GM21576 (cell line): Measurements from ENCODE around the gene ZBTB38.

Source experiments
- ATAC-seq: cut with Tn5 transposase; IDR thresholded peaks from one replicate; pipeline ENCODE4 v1.9.1; 2021; ENCODE audit warnings: mild to moderate bottlenecking, moderate library complexity; ENCODE audit not compliant: unreplicated experiment

The ZBTB38 gene, protein sequence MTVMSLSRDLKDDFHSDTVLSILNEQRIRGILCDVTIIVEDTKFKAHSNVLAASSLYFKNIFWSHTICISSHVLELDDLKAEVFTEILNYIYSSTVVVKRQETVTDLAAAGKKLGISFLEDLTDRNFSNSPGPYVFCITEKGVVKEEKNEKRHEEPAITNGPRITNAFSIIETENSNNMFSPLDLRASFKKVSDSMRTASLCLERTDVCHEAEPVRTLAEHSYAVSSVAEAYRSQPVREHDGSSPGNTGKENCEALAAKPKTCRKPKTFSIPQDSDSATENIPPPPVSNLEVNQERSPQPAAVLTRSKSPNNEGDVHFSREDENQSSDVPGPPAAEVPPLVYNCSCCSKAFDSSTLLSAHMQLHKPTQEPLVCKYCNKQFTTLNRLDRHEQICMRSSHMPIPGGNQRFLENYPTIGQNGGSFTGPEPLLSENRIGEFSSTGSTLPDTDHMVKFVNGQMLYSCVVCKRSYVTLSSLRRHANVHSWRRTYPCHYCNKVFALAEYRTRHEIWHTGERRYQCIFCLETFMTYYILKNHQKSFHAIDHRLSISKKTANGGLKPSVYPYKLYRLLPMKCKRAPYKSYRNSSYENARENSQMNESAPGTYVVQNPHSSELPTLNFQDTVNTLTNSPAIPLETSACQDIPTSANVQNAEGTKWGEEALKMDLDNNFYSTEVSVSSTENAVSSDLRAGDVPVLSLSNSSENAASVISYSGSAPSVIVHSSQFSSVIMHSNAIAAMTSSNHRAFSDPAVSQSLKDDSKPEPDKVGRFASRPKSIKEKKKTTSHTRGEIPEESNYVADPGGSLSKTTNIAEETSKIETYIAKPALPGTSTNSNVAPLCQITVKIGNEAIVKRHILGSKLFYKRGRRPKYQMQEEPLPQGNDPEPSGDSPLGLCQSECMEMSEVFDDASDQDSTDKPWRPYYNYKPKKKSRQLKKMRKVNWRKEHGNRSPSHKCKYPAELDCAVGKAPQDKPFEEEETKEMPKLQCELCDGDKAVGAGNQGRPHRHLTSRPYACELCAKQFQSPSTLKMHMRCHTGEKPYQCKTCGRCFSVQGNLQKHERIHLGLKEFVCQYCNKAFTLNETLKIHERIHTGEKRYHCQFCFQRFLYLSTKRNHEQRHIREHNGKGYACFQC (N-terminal part only)

DNA sequence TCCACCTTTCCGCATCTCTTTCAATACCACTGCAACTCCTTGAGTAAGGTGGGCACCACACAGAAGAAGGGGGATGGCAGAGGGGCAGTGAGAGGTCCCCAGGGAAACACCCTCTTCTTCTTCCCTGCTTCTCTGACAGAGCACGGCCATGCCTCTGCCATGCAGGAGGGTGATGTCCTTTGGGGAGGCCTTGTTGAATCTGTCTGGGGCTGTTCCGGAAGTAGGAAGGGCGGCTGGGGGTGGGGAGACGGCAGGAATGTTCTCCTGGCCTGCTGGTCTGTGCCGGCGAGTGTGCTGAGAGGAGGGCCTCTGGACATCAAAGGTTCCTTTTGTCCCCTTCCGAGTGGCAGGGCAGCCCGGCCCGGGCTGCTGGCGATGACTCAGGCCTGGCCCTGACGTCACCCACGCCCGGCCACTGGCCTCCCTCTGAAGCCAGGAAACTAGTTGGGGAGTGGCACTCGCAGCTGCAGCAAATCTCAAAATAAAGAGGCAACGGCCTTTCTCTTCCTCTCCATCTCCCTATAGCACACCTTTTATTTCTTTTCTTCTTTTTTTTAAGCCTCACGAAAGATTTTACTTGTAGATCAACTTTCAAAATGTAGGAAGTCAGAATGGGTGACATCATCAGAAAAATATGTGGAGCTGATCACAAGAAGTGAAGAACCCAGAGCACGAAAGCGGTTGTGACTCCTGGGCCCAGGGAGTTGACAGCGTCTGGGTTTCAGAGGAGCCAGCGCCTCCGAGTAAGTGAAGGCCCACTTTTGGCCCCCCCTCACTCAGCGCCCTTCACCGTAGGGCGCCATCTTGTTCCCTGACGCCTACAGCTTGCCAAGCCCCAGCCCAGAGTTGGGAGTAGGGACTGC lies at the start of gene ZBTB38:
Gene ZBTB38, plus strand, starts transcription at position 443 of the 863 bp plus-strand sequence. CDS start 73,885 bp downstream, outside the sequence.
- ATAC-seq, result no peak

DNA sequence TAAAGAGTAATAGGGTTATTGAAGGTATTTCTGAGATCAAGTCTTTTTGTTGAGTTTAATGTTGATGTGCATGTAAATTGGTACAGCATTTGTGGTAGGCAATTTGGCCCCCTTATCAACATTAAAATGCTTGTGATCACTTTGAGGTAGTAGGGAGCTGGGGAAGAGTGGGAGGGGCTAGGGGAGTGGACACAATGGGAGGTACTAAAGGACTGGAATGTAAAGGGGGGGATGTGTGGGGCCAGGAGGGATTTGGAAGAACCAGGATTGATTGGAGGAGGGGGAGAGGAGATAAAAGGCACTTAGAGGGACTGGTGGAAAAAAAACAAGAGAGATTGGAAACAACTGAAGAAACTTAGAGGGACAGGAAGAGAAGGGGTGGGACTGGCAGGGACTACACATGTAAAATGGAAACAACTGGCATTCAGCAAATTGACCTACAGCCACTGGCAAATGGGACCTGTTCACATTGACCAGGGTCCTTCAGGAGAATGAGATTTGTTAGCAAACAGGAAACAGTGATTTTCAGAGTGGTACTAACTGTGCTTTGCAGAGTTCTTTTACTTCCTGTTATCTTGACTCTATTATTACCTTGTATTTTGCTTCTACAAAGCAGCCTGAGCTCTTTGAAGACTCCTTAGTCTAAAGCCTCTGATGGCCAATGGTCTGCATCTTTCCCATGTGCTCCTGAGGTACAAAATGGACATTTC lies 47.8 kb upstream of the ZBTB38 start:
- peak; percentile 58 for ATAC-seq

DNA sequence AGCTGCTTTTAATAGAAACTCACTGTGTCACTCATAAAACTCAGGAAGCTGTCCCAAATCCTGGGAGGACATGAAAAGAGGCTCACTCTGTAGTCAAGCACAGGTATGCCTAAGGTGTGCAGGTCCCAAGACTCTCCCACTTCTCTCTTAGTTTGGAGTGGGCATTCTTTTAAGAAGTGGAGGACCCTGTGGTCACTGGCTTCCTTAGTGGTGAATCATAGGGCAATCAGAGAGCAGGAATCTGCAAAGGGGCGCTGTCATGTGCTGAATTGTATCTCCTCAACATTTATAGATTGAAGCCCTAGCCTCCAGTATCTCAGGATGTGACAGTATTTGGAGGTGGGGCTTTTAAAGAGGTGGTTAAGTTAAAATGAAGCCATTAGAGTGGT lies 47.2 kb upstream of the ZBTB38 start:
- ATAC-seq, result no peak

DNA sequence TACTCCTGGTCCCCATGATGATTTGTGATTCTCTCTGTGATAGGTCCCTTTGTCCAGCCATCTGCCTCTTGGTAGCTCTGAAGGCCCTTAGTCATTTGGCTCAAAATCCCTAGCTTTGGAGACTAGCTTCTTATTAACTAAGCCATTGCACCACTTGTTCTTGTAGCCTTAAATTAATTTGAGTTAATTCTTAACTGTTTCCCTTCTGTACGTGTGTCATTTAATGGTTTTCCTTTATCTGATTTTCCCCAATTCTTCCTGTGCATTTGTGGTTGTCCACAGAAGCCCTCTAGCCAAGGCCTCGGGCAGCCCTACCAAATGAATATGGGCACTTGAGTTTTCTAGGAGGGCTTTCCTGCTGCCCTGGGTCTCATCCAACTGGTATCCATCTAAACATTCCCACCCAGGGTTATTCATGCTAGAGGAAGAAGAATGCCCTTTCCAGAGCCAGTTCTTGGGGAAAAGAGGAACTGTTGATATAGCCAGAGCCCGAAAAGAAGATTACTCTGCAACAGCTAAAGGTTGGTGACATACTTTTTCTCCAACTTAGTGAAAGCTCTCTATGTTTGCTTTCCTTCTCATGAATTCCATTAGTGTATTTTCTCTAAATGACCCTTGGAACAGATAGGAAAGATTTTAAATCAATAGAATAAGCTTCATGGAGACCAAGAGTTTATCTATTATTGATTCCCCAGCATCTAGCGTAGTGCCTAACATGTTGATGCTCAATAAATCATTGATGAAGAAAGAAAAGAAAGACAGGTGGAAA lies 44.2 kb upstream of the ZBTB38 start:
- ATAC-seq, result no peak

DNA sequence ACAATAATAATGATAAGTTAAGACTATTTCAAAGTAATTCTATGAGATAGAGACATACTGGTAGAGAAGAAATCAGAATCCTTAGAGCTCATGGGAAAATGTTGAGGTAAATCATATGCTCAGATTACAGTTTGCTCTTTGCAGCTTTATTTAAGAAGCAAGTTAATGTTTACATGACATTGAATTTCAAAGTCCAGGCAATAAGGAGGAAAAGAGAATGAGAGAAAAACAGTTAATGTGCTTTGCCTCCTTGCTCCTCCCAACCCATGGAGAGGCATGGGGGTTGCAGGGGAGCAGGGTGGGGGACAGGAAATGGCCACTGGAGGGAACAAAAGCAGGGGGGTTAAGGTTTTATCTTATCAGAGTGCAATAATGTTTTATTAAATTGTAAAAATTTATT lies 42.2 kb upstream of the ZBTB38 start:
- ATAC-seq, result no peak

DNA sequence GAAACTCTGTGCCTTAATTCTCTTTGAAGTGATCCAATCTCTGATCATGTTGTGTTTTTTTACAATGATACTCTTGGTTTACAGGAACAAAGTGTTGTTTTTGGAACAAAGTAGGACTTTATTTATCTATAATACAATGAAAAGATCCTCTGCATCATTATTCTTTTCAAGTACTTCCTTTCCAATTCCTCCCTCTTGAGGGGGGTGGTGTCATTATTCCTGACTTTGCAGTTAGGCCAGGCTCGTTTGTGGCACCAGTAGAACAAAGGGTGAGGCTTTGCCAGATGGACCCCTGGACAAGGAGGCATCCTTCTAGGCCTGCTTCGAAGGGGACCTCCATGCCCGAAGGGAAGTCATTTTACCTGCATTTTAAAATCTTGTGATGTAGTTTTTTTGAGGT lies 41.7 kb upstream of the ZBTB38 start:
- ATAC-seq, result no peak

DNA sequence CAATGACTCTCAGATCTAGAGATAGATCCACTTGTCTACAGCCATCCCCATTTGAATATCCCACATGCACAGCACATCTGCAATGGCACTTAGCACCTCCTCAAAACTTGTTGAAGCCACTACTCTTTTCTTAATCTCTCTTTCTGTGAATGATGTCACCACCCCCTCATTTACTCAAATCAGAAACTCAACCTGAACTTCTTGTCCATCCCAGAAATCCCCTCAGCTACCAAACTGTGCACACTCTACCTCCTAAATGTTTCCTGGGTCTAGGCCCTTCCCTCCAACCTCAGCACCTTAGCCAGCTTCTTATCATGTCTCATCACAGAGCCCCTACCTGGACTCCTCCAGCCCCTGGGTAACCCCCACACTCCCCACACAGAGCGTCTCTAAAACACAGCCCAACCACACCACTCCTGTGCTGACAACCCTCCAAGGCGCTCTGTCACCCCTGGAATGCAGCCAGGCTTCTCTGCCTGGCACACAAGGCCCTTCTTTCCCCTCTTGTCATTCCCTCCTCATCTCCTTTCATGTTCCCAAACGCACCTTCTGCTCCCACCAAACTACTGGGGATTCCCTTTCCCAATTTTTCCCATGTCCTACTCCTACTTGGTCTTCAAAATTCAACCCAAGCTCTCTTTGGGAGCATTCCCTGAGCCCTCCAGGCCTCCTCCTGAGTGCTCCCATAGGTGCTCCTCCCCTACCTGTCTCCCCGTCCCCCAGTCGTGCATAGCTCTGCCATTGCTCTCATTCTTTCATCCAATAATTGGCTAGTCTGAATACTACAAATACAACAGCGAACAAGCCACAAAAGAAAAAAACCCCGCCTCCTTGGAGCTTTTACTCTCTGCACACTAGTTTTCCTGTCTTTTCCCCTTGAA lies 39.8 kb upstream of the ZBTB38 start:
- ATAC-seq, result peak; percentile 38

DNA sequence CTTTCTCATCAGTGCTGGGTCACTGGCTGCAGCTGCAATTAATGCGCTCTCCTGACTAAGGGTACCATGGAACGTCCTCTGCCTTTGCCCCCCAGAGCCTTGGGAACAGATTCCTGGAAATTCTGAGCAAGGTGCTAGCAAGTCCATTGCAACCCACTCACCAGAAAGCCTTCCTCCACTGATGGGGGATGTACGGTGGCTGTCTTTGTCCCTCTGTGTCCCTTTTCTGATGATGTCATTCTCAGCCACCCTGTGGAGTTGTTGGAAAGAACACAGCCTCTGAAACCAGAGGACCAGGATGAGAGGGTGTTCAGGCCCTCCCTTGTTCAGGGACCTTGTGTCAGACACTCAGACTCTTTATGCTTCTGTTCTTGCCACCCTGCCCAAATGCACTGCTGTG lies 38.1 kb upstream of the ZBTB38 start:
- no peak for ATAC-seq

DNA sequence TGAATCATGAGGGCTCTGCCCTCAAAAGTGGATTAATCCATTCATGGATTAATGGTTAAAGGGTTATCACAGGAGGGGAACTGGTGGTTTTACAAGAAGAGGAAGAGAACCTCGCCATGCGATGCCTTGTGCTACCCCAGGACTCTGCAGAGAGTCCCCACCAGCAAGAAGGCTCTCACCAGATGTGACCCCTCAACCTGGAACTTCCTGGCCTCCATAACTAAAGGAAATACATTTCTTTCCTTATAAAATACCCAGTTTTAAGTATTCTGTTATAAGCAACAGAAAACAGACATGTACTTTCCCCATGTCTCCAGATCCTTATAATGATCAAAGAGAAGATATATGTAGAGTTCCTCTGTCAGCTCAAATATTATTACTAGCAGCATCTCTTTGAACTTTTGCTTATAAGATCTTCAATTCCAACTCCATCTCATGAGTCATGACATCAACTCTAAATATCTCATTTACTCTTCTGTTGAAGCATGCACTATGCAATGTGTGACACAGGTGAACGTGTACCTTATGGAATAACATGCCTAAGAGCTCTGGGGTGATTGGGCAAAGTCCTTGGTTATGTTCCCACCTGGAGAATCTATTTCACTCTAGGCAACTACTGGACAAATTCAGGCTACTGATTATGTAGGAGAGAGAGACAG lies 37.5 kb upstream of the ZBTB38 start:
- no peak for ATAC-seq

DNA sequence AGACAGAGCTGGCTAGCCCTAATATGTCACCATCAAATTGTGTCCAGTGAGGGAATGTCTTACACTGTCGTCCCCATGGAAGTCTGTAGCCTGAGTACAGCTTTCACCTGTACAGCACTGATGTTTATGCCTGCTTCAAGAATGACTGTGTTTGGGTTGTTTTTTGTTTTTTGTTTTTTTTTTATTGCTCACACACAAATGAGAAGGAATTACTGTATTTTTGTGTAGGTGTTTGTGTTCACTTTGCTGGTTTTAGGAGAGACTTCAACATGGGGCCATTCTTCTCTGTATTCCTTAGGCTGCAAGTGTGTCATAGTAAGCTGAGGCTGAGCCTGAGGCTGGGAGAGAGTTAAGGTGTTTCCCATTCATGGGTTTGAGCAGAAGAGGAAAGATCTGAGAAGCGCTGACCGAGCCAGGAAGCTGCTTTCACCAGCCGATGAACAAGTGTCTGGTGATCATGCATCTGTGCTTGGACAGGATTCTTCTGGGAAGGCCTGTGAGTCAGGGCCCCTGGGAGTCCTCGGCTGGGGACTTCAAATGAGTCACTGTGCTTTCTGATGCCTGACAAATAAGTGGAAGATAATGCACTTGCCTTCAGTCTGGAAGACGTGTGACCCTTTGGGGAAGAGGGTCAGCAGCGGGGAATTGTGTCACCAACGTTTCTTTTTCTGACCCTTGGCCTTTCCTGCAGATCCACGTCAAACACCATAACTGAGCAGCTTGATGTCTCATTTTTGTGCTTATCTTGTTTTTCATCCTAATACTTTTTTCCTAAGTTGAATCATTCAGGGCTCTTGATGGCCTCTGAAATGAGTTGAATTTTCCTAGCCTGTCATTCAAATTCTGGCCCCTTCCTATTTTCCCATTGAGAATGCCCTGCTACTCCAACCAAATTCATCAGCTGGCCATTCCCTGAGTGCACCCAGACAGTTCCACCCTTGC lies 36.7 kb upstream of the ZBTB38 start:
- ATAC-seq, result peak; percentile 38

DNA sequence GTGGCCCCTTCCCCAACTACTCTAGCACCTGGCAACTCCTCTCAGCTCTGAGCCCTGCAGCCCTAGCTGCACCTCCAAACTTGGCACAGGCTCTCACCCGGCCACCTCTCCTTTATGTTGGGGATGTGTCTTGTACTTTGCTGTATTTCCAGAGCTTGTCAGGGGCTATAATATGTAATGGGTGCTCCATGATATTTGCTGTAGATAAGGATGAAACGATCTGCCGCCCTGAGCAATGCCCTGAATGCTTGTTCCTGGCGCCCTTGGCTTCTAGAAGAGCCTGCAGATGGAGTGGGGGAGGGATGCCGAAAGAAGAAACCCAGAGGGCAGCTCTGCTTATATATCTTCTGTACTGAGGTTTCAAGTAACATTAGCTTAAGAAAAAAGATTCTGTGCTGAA lies 35.9 kb upstream of the ZBTB38 start:
- ATAC-seq, result no peak

DNA sequence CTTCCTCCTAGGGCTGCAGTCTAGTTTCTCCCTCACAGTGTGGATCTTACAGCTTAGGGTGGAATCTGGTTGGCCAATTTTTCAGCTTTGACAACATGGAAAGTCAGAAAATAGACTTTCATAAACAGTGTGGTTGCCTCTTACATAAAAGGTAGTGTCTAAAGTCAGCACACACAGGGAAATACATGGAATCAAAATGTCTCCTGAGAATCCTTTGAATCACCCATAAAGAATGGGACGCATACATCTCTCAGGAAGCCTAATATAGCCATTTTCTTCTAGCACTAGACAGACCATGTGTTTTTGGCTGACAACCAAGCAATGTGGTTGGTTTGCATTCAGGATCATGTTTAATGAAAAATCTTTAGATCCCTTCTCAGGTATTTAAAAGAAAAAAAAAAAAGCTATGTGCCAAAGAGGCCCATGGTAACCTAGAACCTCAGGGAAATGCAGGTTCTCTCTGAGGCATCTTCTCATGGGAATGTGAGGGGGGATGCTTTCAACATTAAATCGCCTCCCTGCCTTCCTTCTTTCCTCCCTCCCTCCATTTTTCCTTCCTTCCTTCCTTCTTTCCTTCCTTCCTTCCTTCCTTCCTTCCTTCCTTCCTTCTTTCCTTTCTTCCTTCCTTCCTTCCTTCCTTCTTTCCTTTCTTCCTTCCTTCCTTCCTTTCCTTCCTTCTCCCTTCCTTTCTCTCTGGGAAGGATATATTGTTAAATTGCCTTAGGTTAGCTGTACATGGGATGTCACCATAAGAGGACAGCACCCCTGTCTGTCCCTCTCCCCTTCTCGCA lies 34.3 kb upstream of the ZBTB38 start:
- ATAC-seq, result no peak

DNA sequence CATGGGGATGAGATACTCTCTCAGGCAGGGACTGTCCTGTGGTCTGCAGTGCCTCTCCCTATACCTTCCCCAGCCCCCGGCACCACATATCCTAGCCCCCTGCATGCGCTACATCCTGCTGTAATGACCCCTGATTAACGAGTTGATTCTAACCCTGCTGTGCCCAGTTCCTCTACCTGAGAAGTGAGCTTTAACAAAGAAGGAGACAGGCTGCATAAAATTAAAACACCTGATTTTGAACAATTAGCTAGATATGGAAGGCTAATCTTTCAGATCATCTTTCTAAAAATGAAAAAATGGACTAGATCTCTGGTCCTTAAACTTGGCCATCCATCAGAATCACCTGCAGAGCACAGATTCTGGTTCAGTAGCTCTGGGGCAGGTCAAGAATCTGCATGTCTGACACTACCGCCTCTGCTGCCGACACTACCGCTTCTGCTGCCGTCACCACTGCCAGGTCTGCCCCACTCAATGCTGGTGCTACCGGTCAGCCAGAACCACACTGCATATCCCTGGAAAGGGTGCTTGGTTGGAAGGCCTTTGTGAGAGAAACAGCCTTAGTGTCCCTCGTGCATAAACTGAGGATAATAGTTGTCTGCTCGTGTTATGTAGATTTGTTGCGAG lies 33.6 kb upstream of the ZBTB38 start:
- no peak for ATAC-seq

DNA sequence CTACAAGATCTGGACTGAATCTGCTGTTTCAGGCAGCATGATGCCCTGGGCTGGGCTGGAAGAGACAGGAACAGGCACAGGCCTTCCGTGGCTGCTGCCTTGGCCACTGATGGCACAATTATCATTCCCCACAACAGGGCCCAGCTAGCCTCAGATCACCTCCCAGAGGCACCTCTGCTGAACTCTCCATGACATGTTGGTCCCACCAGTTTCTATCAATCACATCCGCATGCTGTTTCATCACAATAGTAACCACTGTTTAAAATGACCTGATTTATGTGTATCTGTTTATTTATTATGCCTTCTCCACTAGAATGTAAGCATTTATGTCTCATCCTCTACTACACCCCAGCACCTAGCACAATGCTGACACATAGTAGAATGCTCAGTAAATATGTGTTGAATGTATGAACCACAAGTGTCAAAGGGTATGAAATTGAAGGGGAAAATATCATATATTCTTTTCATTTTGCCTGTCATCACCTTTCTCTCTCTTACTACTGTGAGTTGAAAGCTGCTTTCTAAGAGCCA lies 32.7 kb upstream of the ZBTB38 start:
- ATAC-seq, result no peak
